K562 treated with DMSO at 1 percent for 12 hours (cell line): ENCODE measurements around the gene LILRB2. TPM values are rescaled to one million over a fixed set of nuclear protein-coding genes. Genes with fewer than 3 reads are reported as not detected.

ENCODE experiments used
- total RNA-seq: library from RNA; unstranded; fragments of 300-600 nt; gene quantifications from 2 replicates; pipeline ENCODE4 v1.2.3, GENCODE V29; 2022; ENCODE audit not compliant: insufficient read depth

Gene LILRB2
- total RNA-seq, result not detected in 2 replicates

GRCh38 chr19:54281007-54281728 is at the start of gene LILRB2:
Gene LILRB2 (minus strand): TSS chr19:54281110. CDS start chr19:54280496, 614 bp downstream.

GRCh38 chr19:54312436-54313377 is 31.8 kb upstream of the LILRB2 start, which contains the start of gene LILRA5:
Gene LILRA5 (minus strand): TSS chr19:54313166. CDS start chr19:54313019, 147 bp downstream.

GRCh38 chr19:54257116-54257480 is 23.8 kb downstream of the LILRB2 start, which contains the start of gene LILRB5:
Gene LILRB5 (minus strand): TSS chr19:54257273. CDS start chr19:54257193, 80 bp downstream.

GRCh38 chr19:54242646-54243045 is 38.3 kb downstream of the LILRB2 start, which contains the start of gene LILRA6:
Gene LILRA6 (minus strand): TSS chr19:54242790.

Other genes with a start within 250 kb of the LILRB2 start
- gene VSTM1, start 217.2 kb downstream of the LILRB2 start, total RNA-seq, result not detected in 2 replicates
- not detected in 2 replicates for gene TARM1, start 199.7 kb downstream of the LILRB2 start, total RNA-seq
- 0.81 and 2.3 TPM in 2 replicates for gene OSCAR, start 180.3 kb downstream of the LILRB2 start, total RNA-seq
- gene NDUFA3, start 178.3 kb downstream of the LILRB2 start, total RNA-seq, result 99.7 and 108 TPM in 2 replicates
- 6.7 and 10.4 TPM in 2 replicates for gene TFPT, start 165.5 kb downstream of the LILRB2 start, total RNA-seq
- gene PRPF31, start 165.4 kb downstream of the LILRB2 start, total RNA-seq, result 63.2 and 71.2 TPM in 2 replicates
- 34.4 and 66.8 TPM in 2 replicates for gene CNOT3, start 143.3 kb downstream of the LILRB2 start, total RNA-seq
- gene LENG1, start 121.4 kb downstream of the LILRB2 start, total RNA-seq, result 5.8 and 6.1 TPM in 2 replicates
- gene TMC4, start 108.0 kb downstream of the LILRB2 start, total RNA-seq, result 7.6 TPM in 1 of 2 replicates, not detected in the other
- gene MBOAT7, start 91.5 kb downstream of the LILRB2 start, total RNA-seq, result 154 and 235 TPM in 2 replicates
- gene TSEN34, start 89.8 kb downstream of the LILRB2 start, total RNA-seq, result 64.9 and 72.2 TPM in 2 replicates
- 5,624 and 9,005 TPM in 2 replicates for gene RPS9, start 80.3 kb downstream of the LILRB2 start, total RNA-seq
- not detected in 2 replicates for gene LILRB3, start 58.1 kb downstream of the LILRB2 start, total RNA-seq
- gene LILRA6, start 38.3 kb downstream of the LILRB2 start, total RNA-seq, result not detected in 2 replicates
- gene LILRB5, start 23.8 kb downstream of the LILRB2 start, total RNA-seq, result not detected in 2 replicates
- 0.86 TPM in 1 of 2 replicates, not detected in the other for gene LILRA5, start 32.1 kb upstream of the LILRB2 start, total RNA-seq
- not detected in 2 replicates for gene LILRA4, start 58.1 kb upstream of the LILRB2 start, total RNA-seq
- gene LAIR1, start 83.8 kb upstream of the LILRB2 start, total RNA-seq, result 3.2 TPM in 1 of 2 replicates, not detected in the other
- gene TTYH1, start 134.4 kb upstream of the LILRB2 start, total RNA-seq, result not detected in 2 replicates
- gene LENG8, start 168.1 kb upstream of the LILRB2 start, total RNA-seq, result 46.7 and 133 TPM in 2 replicates
- 0.35 TPM in 1 of 2 replicates, not detected in the other for gene LENG9, start 182.7 kb upstream of the LILRB2 start, total RNA-seq
- gene CDC42EP5, start 192.2 kb upstream of the LILRB2 start, total RNA-seq, result 1.4 TPM in 1 of 2 replicates, not detected in the other
- not detected in 2 replicates for gene LAIR2, start 221.7 kb upstream of the LILRB2 start, total RNA-seq